K562 (cell line): ENCODE results near the gene CELSR2.

Experiments used
- EZH2 ChIP-seq: IDR thresholded peaks from 2 replicates; pipeline ENCODE4 v1.6.1; 2012; ENCODE audit warnings: low read depth, mild to moderate bottlenecking, inconsistent platforms, low read length, borderline replicate concordance
- ZNF449 ChIP-seq: fragments of 250-450 bp; sonication (Bioruptor Pico); IDR thresholded peaks from 2 replicates; pipeline ENCODE4 v1.8.0; 2022; ENCODE audit warnings: moderate library complexity, mild to moderate bottlenecking, inconsistent platforms

- TF ChIP-seq ZNF449 (CRISPR knock-in tag), result no peak
- TF ChIP-seq EZH2, result no peak
These were observed 7.0 kb upstream of the CELSR2 start for GRCh38 chr1:109242387-109242786.
